ENCODE results near the gene FCHSD2.

Gene FCHSD2
- 39.5 to 58.1 (median 53.6) reads per million in 4 donors for total RNA-seq

- peak in 1 of 5 donors; percentile 51 for DNase-seq
Measured at GRCh38 chr11:73142128-73142377, at the start of gene FCHSD2. FCHSD2 (minus strand) TSS chr11:73142318; CDS start chr11:73141877, 441 bp downstream.

- no peak for DNase-seq
Measured at GRCh38 chr11:73191151-73191550, 49.0 kb upstream of the FCHSD2 start.

- no peak for DNase-seq
Measured at GRCh38 chr11:73190557-73190885, 48.4 kb upstream of the FCHSD2 start.

- DNase-seq: no peak
Measured at GRCh38 chr11:73189723-73190556, 47.8 kb upstream of the FCHSD2 start.

GRCh38 chr11:73189315-73189714 lies 47.2 kb upstream of the FCHSD2 start:
- DNase-seq: no peak

GRCh38 chr11:73188301-73188700 lies 46.2 kb upstream of the FCHSD2 start:
- DNase-seq: no peak

GRCh38 chr11:73187854-73188253 lies 45.7 kb upstream of the FCHSD2 start:
- DNase-seq: no peak

GRCh38 chr11:73186886-73187285 lies 44.8 kb upstream of the FCHSD2 start:
- no peak for DNase-seq

GRCh38 chr11:73186294-73186850 lies 44.3 kb upstream of the FCHSD2 start:
- no peak for DNase-seq

- no peak for DNase-seq
Measured at GRCh38 chr11:73185680-73186293, 43.7 kb upstream of the FCHSD2 start.

GRCh38 chr11:73184953-73185671 lies 43.0 kb upstream of the FCHSD2 start:
- peak in 3 of 5 donors; percentile 19 to 42 (median 23) for DNase-seq

- no peak for DNase-seq
Measured at GRCh38 chr11:73182824-73183321, 40.8 kb upstream of the FCHSD2 start.

GRCh38 chr11:73178681-73179080 lies 36.6 kb upstream of the FCHSD2 start:
- DNase-seq: no peak

- peak; percentile 44 to 83 (median 64) for DNase-seq
Measured at GRCh38 chr11:73177778-73178539, 35.8 kb upstream of the FCHSD2 start.

GRCh38 chr11:73177380-73177777 lies 35.3 kb upstream of the FCHSD2 start:
- no peak for DNase-seq

GRCh38 chr11:73176874-73177155 lies 34.7 kb upstream of the FCHSD2 start:
- DNase-seq: no peak

GRCh38 chr11:73176145-73176873 lies 34.2 kb upstream of the FCHSD2 start:
- DNase-seq: no peak

- DNase-seq: no peak
Measured at GRCh38 chr11:73175551-73176144, 33.5 kb upstream of the FCHSD2 start.

GRCh38 chr11:73174495-73174791 lies 32.3 kb upstream of the FCHSD2 start:
- DNase-seq: no peak

- no peak for DNase-seq
Measured at GRCh38 chr11:73173755-73174494, 31.8 kb upstream of the FCHSD2 start.

GRCh38 chr11:73172992-73173656 lies 31.0 kb upstream of the FCHSD2 start:
- DNase-seq: no peak
